Tracheal epithelial cell (primary cell): Measurements from ENCODE around the gene ARL4C. TPM values are rescaled to one million over a fixed set of nuclear protein-coding genes. Genes with fewer than 3 reads are reported as not detected.

Experiments used
- total RNA-seq: library from RNA; depleted of rRNA; stranded (reverse); fragments of >200 nt; gene quantifications from 2 replicates; pipeline ENCODE4 v1.2.1, GENCODE V29; 2014

Gene ARL4C
- total RNA-seq, result 7.7 and 33.3 TPM in 2 replicates

GRCh38 chr2:234496835-234497593, at the start of gene ARL4C:
TSS of gene ARL4C (minus strand) at chr2:234497081. CDS start at chr2:234496586, 495 bp downstream.

